K562 (cell line): ENCODE results near the gene NUP205. TPM values are rescaled to one million over a fixed set of nuclear protein-coding genes. Genes with fewer than 3 reads are reported as not detected.

Experiments
- DMBX1 ChIP-seq: fragments of 250-450 bp; sonication (Bioruptor Pico); IDR thresholded peaks from 2 replicates; pipeline ENCODE4 v1.8.0; 2022; ENCODE audit warnings: inconsistent platforms, mild to moderate bottlenecking, moderate library complexity, borderline replicate concordance
- ELF1 ChIP-seq: fragments of 200-800 bp; sonication (Bioruptor generic); IDR thresholded peaks from 2 replicates; pipeline ENCODE4 v1.6.1; 2016; ENCODE audit warnings: missing genetic modification characterization, missing compliant biosample characterization
- ESRRB ChIP-seq: fragments of 250-450 bp; sonication (Bioruptor Pico); IDR thresholded peaks from 2 replicates; pipeline ENCODE4 v1.5.0; 2020; ENCODE audit warnings: mild to moderate bottlenecking, moderate library complexity, borderline replicate concordance
- GABPB2 ChIP-seq: fragments of 250-450 bp; sonication (Bioruptor Pico); conservative IDR thresholded peaks from 2 replicates; pipeline ENCODE4 v1.5.1; 2021; ENCODE audit warnings: mild to moderate bottlenecking
- HDAC1 ChIP-seq, 2 experiments: fragments of 450-650 bp; IDR thresholded peaks; 2 replicates each; pipeline ENCODE4 v1.6.1; 2016 to 2017; ENCODE audit warnings: inconsistent platforms in 1 of 2, mild to moderate bottlenecking in 1 of 2, moderate library complexity in 1 of 2
- ILF3 ChIP-seq: fragments of 450-650 bp; IDR thresholded peaks from 2 replicates; pipeline ENCODE4 v1.6.1; 2018; ENCODE audit warnings: antibody characterized with exemption, mild to moderate bottlenecking, moderate library complexity, borderline replicate concordance
- KLF16 ChIP-seq: IDR thresholded peaks from 2 replicates; pipeline ENCODE4 v1.6.1; 2016; ENCODE audit warnings: antibody characterized with exemption
- MAFF ChIP-seq: IDR thresholded peaks from 2 replicates; pipeline ENCODE4 v1.6.1; 2012; ENCODE audit warnings: low read length, improper control_type of control experiment
- MTF1 ChIP-seq: fragments of 250-450 bp; sonication (Bioruptor Pico); IDR thresholded peaks from 2 replicates; pipeline ENCODE4 v1.9.0; 2021; ENCODE audit warnings: moderate library complexity, mild to moderate bottlenecking, inconsistent platforms, borderline replicate concordance
- PATZ1 ChIP-seq: fragments of 250-450 bp; sonication (Bioruptor Pico); IDR thresholded peaks from 2 replicates; pipeline ENCODE4 v1.5.0; 2020; ENCODE audit warnings: mild to moderate bottlenecking, borderline replicate concordance
- POLR2H ChIP-seq: IDR thresholded peaks from 2 replicates; pipeline ENCODE4 v1.6.1; 2016; ENCODE audit warnings: missing genetic modification characterization, low read depth, mild to moderate bottlenecking, control low read depth, missing compliant biosample characterization, moderate library complexity
- PRPF4 ChIP-seq: fragments of 200-400 bp; formaldehyde crosslinking; IDR thresholded peaks from one replicate; pipeline ENCODE4 v1.6.1; 2017; ENCODE audit warnings: low read length, low read depth, mild to moderate bottlenecking; ENCODE audit not compliant: insufficient read depth, poor library complexity, severe bottlenecking
- RAD21 ChIP-seq, 2 experiments: fragments of 250-450 bp in 1 of 2; fragments of 450-650 bp in 1 of 2; sonication (Bioruptor Pico) in 1 of 2; formaldehyde crosslinking in 1 of 2; IDR thresholded peaks in 1 of 2; conservative IDR thresholded peaks in 1 of 2; 2 replicates each; pipeline versions ENCODE4 v1.4.0 to v1.8.0; 2020 to 2022; ENCODE audit warnings: mild to moderate bottlenecking in 2 of 2, moderate library complexity in 1 of 2
- RBM34 ChIP-seq: fragments of 200-400 bp; formaldehyde crosslinking; IDR thresholded peaks from 2 replicates; pipeline ENCODE4 v1.6.1; 2018; ENCODE audit warnings: low read length, borderline replicate concordance; ENCODE audit not compliant: insufficient read depth
- SLC30A9 ChIP-seq: fragments of 250-450 bp; sonication (Bioruptor Pico); IDR thresholded peaks from 2 replicates; pipeline ENCODE4 v1.8.0; 2022; ENCODE audit warnings: mild to moderate bottlenecking, moderate library complexity
- SMC3 ChIP-seq: conservative IDR thresholded peaks from 2 replicates; pipeline ENCODE4 v1.6.1; 2011; ENCODE audit warnings: low read depth, low read length, improper control_type of control experiment; ENCODE audit not compliant: insufficient read depth
- ZNF165 ChIP-seq: fragments of 250-450 bp; sonication (Bioruptor Pico); IDR thresholded peaks from 2 replicates; pipeline ENCODE4 v1.4.0; 2020; ENCODE audit warnings: borderline replicate concordance
- ZNF444 ChIP-seq: fragments of 250-450 bp; sonication (Bioruptor Pico); IDR thresholded peaks from 2 replicates; pipeline ENCODE4 v1.4.0; 2020; ENCODE audit warnings: mild to moderate bottlenecking, moderate library complexity
- ZSCAN29 ChIP-seq: fragments of 450-650 bp; IDR thresholded peaks from 2 replicates; pipeline ENCODE4 v1.6.1; 2017
- polyA plus RNA-seq, 8 experiments: library from polyadenylated mRNA; depleted of rRNA in 4 of 8; stranded (reverse) in 5 of 8; unstranded in 3 of 8; fragments of >200 nt; fragmentation: Nextera tagmentation in 2 of 8; fragmentation: Illumina TruSeq in 1 of 8; extraction: Ambion mirVana in 2 of 8; extraction: Trizol in 1 of 8; gene quantifications; 2 replicates each; pipeline versions ENCODE4 v1.2.1 to v1.2.3, GENCODE V29; 2011 to 2014; ENCODE audit warnings: inconsistent platforms in 1 of 8, missing spikeins in 1 of 8
- total RNA-seq, 7 experiments: library from RNA; depleted of rRNA in 6 of 7; stranded (reverse); fragments of >200 nt in 6 of 7; fragmentation: Illumina TruSeq in 2 of 7; extraction: Trizol in 2 of 7; gene quantifications; 2 replicates each; pipeline versions ENCODE4 v1.2.1 to v1.2.3, GENCODE V29; 2011 to 2021; ENCODE audit warnings: low replicate concordance in 1 of 7
- TF ChIP-seq, protein P1 (sequence below), 2 experiments: fragments of 450-650 bp; IDR thresholded peaks; 2 replicates each; pipeline ENCODE4 v1.6.1; 2016

The NUP205 gene
- total and polyA plus RNA-seq, 9 of the 15 experiments (the other 6 are each of a cell fraction or from before 2014, with no cell fraction given) = 101 to 282 (median 193) TPM

DNA sequence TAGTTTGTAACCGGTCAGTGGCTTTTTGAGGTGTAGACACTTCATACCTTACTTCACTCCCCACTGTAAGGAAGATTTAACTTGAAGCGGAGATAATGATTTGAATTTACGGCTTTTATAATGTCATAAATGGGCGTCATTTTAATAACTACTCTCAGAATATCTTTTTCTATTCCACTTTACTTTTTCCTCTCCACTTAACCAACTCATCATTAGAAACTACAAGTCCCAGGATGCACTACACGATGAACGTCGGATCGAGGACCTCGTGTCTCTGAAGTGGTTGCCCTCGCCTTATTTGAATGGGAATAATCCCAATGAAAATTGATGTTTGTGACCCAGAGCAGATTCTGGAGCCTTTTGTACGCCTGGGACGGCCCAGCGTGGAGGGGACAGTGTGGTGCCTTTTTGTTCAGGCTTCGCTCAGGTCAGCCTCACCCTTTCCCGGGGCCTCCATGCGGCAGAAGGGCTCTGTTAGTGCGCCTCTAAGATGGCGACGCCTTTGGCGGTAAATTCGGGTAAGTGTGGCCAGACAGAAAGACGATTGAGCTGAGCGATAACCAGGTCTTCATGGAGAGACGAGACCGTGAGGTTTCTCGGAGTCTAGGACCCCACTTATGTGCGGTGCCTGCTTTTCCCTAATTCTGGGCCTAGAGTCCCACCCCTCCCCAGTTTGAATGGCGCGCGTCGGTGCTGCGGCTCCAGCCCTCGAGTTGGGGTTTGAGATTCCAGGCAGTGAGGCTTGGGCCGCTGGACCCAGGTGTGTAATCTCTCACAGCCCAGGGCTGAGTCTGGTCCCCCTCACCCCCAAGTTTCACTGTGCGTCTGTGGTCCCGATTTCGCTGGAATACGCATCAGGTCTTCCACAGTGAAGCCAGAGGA lies at the start of gene NUP205 (continued):
- TF ChIP-seq, protein P1, sequence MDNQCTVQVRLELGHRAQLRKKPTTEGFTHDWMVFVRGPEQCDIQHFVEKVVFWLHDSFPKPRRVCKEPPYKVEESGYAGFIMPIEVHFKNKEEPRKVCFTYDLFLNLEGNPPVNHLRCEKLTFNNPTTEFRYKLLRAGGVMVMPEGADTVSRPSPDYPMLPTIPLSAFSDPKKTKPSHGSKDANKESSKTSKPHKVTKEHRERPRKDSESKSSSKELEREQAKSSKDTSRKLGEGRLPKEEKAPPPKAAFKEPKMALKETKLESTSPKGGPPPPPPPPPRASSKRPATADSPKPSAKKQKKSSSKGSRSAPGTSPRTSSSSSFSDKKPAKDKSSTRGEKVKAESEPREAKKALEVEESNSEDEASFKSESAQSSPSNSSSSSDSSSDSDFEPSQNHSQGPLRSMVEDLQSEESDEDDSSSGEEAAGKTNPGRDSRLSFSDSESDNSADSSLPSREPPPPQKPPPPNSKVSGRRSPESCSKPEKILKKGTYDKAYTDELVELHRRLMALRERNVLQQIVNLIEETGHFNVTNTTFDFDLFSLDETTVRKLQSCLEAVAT (IDR thresholded peaks at IDR 0.05) = peak in 1 of 2 experiments; percentile 69; a peak in 1 of 4 replicates
- no peak for TF ChIP-seq GABPB2 (CRISPR knock-in tag)
- TF ChIP-seq DMBX1 = peak; percentile 63; the same call in 1 of the 2 replicates
- no peak; the same call in 1 of the 2 replicates for TF ChIP-seq MAFF
- 0 out of 2 replicates have a peak, but pooled peaks have one; percentile 7 for TF ChIP-seq KLF16
- TF ChIP-seq ZNF165 (CRISPR knock-in tag) = 0 out of 2 replicates have a peak, but pooled peaks have one; percentile 33
- peak; percentile 67 for TF ChIP-seq ELF1
- TF ChIP-seq RAD21 (CRISPR knock-in tag; conservative IDR thresholded peaks at IDR 0.05 in 1 of 2, IDR thresholded peaks at IDR 0.05 in 1 of 2) = peak in 1 of 2 experiments; percentile 37; a peak in 2 of 4 replicates
- peak; percentile 80 for TF ChIP-seq ZSCAN29
- TF ChIP-seq SLC30A9 (CRISPR knock-in tag) = no peak
- TF ChIP-seq RBM34 = no peak
- TF ChIP-seq HDAC1 (IDR thresholded peaks at IDR 0.05) = peak; percentile 63 to 89; a peak in 2 of 4 replicates
- TF ChIP-seq ESRRB (CRISPR knock-in tag) = no peak
- peak; percentile 82; the same call in 1 of the 2 replicates for TF ChIP-seq PATZ1 (CRISPR knock-in tag)
- no peak for TF ChIP-seq SMC3
- no peak for TF ChIP-seq ZNF444 (CRISPR knock-in tag)
- peak; percentile 94 for TF ChIP-seq POLR2H
- no peak for TF ChIP-seq PRPF4
- TF ChIP-seq ILF3 = peak; percentile 82; the same call in 1 of the 2 replicates
- TF ChIP-seq MTF1 (CRISPR knock-in tag) = no peak
